Measurements from ENCODE around the gene MEN1.
"Not testable (repeated sequence)": the region's sequence is repeated elsewhere in the genome, so short reads cannot be mapped to it uniquely, and the experiment has no call there.

The MEN1 gene

DNA sequence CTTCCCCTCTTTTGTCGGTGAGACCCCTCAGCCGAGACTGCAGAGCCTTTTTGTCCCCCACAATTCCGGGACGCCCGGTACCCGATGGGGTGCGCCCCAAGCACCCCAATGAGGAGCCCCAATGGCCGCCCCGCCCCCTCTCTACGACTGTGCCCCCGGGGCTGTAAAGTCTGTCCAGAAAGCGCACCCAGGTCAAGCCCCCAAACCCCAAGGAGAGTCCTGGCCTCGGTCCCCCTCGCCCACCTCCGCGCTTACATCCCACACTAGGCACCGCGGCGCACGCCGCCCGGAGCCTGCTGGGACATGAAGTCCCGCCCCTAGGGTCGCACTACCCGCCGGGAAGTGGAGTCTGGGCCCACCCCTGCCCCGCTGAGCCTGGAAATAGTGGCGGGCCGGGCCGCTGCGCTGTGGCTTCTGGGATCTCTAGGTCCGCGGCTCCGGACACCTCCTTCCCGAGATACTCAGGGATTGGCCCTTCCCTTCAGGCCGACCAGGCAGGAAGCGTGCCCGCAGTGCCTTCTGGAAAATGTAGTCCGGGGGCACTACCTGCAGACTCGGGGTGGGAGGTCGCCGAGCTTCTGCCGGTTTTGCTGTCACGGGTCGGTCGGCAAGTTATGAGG is at the start of gene MEN1:
MEN1 (minus strand) TSS at position 281 of the 620 bp plus-strand sequence. CDS start 442 bp downstream, outside the sequence.
- peak; percentile 99 for DNase-seq

GRCh38 chr11:64859542-64860414 is 49.4 kb upstream of the MEN1 start:
- DNase-seq, result no peak

DNA sequence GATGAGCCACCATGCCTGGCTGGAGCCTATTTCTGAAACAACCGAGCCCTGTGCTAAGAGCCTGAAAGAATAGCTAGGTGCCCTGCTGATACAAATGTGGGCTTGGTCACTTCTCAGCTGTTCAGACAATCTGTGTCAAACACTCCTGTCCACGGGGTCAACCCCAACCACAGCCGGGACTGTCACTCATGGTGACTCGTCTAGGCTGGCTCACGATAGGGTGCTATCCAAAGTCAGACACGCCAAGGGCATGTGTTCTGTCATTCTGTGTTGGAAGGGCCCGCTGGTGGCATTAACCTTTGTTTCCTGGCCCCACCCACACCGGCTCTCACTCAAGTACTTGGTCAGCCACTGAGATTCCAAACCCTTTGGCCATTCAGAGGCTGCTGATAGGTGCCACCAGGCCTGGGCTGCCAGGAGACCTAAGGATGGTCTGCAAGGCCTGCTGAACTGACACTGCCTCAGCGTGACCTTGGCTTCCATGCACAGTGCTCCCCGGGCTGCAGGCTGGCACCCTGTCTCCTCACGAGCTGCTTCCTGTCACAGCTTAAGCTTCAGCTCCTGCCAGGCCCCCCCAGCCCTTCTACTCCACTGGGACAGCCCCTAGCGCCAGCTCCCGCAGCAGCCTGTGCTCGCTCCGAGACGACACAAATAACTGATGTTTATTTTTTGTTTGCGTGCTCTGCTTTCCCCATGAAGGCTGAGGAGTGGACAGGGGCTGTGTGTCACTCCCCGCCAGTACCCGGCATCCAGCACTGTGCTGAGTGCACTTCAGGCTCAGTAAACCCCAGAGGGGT is 48.3 kb upstream of the MEN1 start:
- DNase-seq, result no peak

- no peak for DNase-seq
Observed at GRCh38 chr11:64857485-64857884, 47.1 kb upstream of the MEN1 start.

GRCh38 chr11:64856382-64857227 is 46.3 kb upstream of the MEN1 start:
- no peak for DNase-seq

DNA sequence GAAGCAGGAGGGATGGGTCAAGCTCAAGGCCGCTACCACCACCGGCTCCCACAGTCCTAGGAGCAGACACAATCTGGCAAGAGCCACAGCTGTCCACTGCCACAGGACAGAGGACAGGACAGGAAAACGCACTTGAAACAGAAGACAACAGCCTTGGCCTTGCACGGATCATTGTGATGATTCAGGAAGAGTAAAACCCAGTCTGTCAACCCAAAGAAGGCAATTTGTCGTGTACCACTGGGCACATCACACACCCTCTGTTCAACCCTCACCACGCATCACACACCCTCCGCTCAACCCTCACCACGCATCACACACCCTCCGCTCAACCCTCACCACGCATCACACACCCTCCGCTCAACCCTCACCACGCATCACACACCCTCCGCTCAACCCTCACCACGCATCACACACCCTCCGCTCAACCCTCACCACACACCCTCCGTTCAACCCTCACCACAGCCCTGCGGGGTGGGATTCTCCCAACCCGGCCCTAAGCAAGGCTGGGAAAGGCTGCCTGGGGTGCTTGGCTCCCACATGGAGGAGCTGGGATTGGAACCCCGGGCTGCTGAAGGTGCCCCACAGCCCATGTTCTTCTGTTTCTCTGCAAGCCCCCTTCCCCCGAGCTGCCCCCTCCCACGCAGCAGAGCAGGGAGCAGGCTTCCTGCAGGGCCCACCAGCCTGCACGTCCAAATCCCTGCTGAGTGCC is 45.4 kb upstream of the MEN1 start:
- DNase-seq, result no peak

GRCh38 chr11:64854534-64855502 is 44.5 kb upstream of the MEN1 start:
- no peak for DNase-seq

- DNase-seq, result no peak
Observed at GRCh38 chr11:64854157-64854533, 43.8 kb upstream of the MEN1 start.

GRCh38 chr11:64853709-64854108 is 43.4 kb upstream of the MEN1 start:
- DNase-seq, result no peak

DNA sequence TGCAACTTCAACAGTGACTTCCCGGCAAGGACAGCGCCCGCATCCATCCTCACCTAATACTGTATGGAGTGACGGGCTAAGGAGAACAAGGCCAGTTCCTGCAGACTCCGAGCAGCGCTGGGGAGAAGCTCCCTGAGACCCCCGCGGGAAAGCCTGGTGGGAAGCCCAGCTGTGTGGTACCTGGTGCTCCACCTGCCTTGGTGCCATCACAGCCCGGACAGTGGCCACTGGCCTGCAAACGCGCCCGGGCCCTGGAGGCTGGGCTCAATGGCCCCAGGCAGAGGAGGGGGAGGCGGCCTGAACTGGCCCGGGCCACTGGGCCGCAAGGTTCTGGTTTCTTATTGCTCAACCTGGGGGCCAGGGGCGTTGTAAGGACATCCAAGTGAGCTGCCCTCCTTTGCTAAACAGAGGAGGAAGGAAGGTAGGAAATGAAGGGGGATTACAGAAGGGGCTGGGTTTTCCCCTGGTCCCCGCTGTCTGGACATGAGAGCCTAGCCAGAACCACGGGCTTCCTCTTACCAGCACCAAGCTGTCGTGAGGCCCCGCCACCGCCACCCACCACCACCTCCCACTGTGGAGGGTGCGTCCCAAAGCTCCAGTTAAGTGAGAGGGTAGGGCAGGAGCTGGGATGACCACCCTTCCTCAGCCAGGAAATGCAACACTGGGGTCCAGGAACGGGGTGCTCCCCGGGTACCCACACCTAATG is 42.6 kb upstream of the MEN1 start:
- no peak for DNase-seq

DNA sequence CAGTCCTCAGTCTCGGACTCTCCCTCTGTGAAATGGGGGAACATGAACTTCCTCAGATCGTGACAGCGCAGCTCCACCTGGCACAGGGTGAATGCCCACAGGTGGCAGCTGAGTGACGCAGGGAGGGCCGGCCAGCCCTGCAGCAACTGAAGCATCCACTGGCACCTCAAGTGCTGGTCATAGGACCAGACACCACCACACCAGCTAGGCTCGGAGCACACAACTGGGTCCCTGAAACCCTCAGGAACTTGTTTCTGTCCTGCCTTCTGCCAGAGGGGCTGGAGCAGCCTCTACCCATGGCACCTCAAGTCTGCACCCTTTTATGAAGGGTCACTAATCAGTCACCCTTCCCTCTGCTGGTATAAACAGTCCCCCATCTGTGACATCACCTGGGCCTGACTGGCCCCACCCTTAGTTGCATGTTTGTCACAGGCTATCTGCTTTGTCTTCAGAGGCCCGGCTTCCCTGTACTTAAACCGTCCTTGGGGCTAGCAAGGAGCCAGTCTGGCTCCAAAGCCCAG is 41.5 kb upstream of the MEN1 start:
- no peak for DNase-seq

- DNase-seq, result no peak
Observed at GRCh38 chr11:64850979-64851567, 40.7 kb upstream of the MEN1 start.

DNA sequence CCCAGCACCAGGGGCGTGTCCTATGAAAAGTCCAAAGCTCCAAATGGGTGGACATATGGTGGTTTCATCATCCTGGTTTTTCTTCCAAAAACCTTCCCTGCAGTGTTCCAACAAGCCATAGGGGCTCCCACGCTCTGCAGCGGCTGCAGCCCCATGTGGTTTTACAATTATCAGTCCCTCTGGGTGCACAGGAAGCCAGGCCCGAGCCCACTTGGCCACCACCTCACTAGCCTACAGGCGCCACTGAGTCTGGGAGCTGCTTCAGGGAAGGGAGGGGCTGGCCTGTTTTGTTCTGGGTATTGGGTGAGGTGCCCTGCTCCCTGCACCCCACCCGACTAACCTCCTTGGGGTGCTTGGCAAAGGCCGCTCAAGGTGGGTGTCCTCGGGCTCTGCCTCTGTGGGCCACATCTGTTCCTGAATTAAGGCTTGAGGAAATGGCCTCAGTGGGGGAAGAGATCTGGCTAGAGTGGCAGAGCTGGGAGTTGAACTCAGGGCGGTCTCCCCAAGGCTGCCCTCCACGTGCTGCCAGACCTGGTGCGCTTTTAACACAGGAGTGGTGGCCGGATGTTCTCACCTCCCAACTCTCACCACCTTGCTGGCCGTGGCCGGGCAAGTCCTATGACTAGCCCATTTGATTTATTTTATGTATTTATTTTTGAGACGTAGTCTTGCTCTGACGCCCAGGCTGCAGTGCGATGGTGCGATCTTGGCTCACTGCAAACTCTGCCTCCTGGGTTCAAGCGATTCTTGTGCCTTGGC is 39.4 kb upstream of the MEN1 start:
- no peak for DNase-seq

- DNase-seq, result peak; percentile 39
Observed at GRCh38 chr11:64848826-64849597, 38.7 kb upstream of the MEN1 start.

GRCh38 chr11:64848214-64848825 is 38.0 kb upstream of the MEN1 start:
- no peak for DNase-seq

DNA sequence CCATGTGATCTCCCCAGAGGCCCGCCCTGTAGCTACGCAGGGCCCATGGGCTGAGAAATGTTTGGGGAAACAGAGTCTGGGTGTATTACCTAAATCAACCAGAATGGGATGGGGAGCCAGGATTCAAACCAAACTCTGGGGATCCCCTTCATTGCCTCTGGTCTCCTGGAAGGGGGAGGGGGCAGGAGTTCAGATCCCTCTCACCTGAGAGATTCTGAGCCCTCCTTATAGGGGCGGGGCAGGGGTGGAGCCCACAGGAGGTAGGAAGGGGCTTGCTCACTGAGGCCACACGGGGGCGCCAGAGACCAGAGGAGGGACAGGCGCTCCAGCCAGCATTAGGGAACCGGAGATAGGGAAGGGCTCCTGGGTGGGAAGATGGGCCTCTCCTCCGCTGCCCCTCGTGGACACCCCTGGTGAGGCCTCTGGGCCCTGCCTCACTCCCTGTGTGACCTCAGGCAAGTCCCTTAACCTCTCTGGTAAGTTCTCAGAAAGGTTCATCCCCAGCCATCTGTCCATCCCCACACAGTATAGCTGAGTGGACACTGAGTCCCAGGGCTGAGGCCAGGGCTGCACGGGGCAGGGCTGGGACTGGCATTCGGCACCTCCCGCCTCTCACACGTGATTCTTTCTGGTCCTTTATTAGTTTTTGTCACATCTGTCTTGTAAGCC is 36.8 kb upstream of the MEN1 start:
- DNase-seq, result peak; percentile 92

- DNase-seq, result not testable (repeated sequence)
Observed at GRCh38 chr11:64845776-64846129, 35.4 kb upstream of the MEN1 start.

Measured in NCI-H1092 treated with DMSO at 0.1 percent for 48 hours (cell line).